ENCODE data around the gene DEPDC1B. TPM values are rescaled to one million over a fixed set of nuclear protein-coding genes. Genes with fewer than 3 reads are reported as not detected.
"Not testable (repeated sequence)": the region's sequence is repeated elsewhere in the genome, so short reads cannot be mapped to it uniquely, and the experiment has no call there.

Gene DEPDC1B
- total and polyA plus RNA-seq, 3 donors from 2014 or later, result 14.5 to 23.6 (median 15.0) TPM

DNA sequence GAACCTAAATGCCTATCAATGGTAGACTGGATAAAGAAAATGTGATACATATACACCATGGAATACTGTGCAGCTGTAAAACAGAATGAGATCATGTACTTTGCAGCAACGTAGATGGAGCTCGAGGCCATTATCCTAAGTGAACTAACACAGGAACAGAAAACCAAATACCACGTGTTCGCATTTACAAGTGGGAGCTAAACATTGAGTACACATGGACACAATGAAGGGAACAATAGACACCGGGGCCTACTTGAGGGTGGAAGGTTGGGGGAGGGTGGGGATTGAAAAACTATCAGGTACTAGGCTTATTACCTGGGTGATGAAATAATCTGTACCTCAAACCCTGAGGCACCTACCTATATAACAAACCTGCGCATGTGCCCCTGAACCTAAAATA lies 22.4 kb upstream of the DEPDC1B start:
- Histone ChIP-seq H3K27me3 (no peaks in the 10 kb centered on the region), H3K4me3 (no peak overlapping the region), H3K9me3 (no peaks in the 10 kb centered on the region), H3K4me1 (no peaks in the 10 kb centered on the region), H3K27ac (no peak overlapping the region), H3K36me3 (ENCODE audit: low read depth, missing control alignments) (no peaks in the 10 kb centered on the region)
- no peak for DNase-seq
- no peak for TF ChIP-seq CTCF (IDR thresholded peaks at IDR 0.05)
- TF ChIP-seq POLR2A (IDR thresholded peaks at IDR 0.05), result no peak
- intact Hi-C loops (cut with DNase I; ENCODE audit: low total_unique reads), result no loop called here
- 76 to 84% methylated on average over 6 of the region's 6 CpGs for WGBS, 2 donors

- no peak overlapping the region for H3K4me3 ChIP-seq
- no peaks in the 10 kb centered on the region for H3K36me3 ChIP-seq (ENCODE audit: low read depth, missing control alignments)
- intact Hi-C loops (cut with DNase I; ENCODE audit: low total_unique reads), result no loop called here
- no peak overlapping the region for H3K27ac ChIP-seq
- H3K27me3 ChIP-seq, result no peaks in the 10 kb centered on the region
- TF ChIP-seq CTCF (IDR thresholded peaks at IDR 0.05), result no peak
- TF ChIP-seq POLR2A (IDR thresholded peaks at IDR 0.05), result no peak
- DNase-seq, result no peak
- H3K4me1 ChIP-seq, result no peaks in the 10 kb centered on the region
- H3K9me3 ChIP-seq, result no peaks in the 10 kb centered on the region
Measured at GRCh38 chr5:60719329-60719728, 19.4 kb upstream of the DEPDC1B start.

GRCh38 chr5:60718166-60718892 lies 18.4 kb upstream of the DEPDC1B start:
- no peak overlapping the region for H3K27ac ChIP-seq
- H3K4me1 ChIP-seq, result no peaks in the 10 kb centered on the region
- intact Hi-C loops (cut with DNase I; ENCODE audit: low total_unique reads), result no loop called here
- no peak for TF ChIP-seq POLR2A (IDR thresholded peaks at IDR 0.05)
- TF ChIP-seq CTCF (IDR thresholded peaks at IDR 0.05), result no peak
- no peaks in the 10 kb centered on the region for H3K9me3 ChIP-seq
- no peak overlapping the region for H3K4me3 ChIP-seq
- WGBS, 2 donors, result 84 to 86% methylated on average over 3 of the region's 3 CpGs
- H3K27me3 ChIP-seq, result no peaks in the 10 kb centered on the region
- no peak for DNase-seq
- no peaks in the 10 kb centered on the region for H3K36me3 ChIP-seq (ENCODE audit: low read depth, missing control alignments)

GRCh38 chr5:60715201-60715928 lies 15.4 kb upstream of the DEPDC1B start:
- DNase-seq; H3K36me3 ChIP-seq (ENCODE audit: low read depth, missing control alignments); H3K27ac ChIP-seq; H3K4me3 ChIP-seq; H3K4me1 ChIP-seq; H3K9me3 ChIP-seq; H3K27me3 ChIP-seq; intact Hi-C loops (cut with DNase I; ENCODE audit: low total_unique reads): not testable (repeated sequence)
- WGBS, 2 donors, result 79 to 86% methylated on average over 3 of the region's 3 CpGs

DNA sequence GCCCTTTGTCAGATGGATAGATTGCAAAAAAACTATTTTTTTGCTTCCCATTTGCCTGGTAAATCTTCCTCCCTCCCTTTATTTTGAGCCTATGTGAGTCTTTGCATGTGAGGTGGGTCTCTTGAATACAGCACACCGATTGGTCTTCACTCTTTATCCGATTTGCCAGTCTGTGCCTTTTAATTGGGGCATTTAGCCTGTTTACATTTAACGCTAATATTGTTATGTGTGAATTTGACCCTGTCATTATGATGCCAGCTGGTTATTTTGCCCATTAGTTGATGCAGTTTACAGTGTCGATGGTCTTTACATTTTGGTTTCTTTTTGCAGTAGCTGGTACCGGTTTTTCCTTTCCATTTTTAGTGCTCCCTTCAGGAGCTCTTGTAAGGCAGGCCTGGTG lies 13.0 kb upstream of the DEPDC1B start:
- Histone ChIP-seq H3K9me3 (no peaks in the 10 kb centered on the region), H3K27ac (no peak overlapping the region), H3K36me3 (ENCODE audit: low read depth, missing control alignments) (no peaks in the 10 kb centered on the region), H3K27me3 (no peaks in the 10 kb centered on the region), H3K4me3 (no peak overlapping the region), H3K4me1 (no peaks in the 10 kb centered on the region)
- no peak for DNase-seq
- intact Hi-C loops (cut with DNase I; ENCODE audit: low total_unique reads), result no loop called here
- WGBS, 2 donors, result 90 to 94% methylated on average over 5 of the region's 5 CpGs
- TF ChIP-seq CTCF (IDR thresholded peaks at IDR 0.05), result no peak
- no peak for TF ChIP-seq POLR2A (IDR thresholded peaks at IDR 0.05)

- H3K4me3 ChIP-seq; H3K36me3 ChIP-seq (ENCODE audit: low read depth, missing control alignments); DNase-seq; intact Hi-C loops (cut with DNase I; ENCODE audit: low total_unique reads); H3K27me3 ChIP-seq; H3K4me1 ChIP-seq; H3K27ac ChIP-seq; H3K9me3 ChIP-seq: not testable (repeated sequence)
- WGBS, 2 donors, result 85 to 88% methylated on average over 3 of the region's 3 CpGs
Measured at GRCh38 chr5:60711892-60712291, 11.9 kb upstream of the DEPDC1B start.

Measured in testis (tissue), 3 donors.